Dermis microvascular lymphatic vessel endothelial cell (primary cell): Measurements from ENCODE around the gene SAMD14. TPM values are rescaled to one million over a fixed set of nuclear protein-coding genes. Genes with fewer than 3 reads are reported as not detected.

ENCODE experiments used
- DNase-seq, 2 donors: peaks; one replicate each; pipeline versions ENCODE4 v3.0.0 to v3.0.0-alpha.2; 2010; ENCODE audit warnings: low read depth in 2 of 2
- total RNA-seq: library from RNA; depleted of rRNA; stranded (reverse); fragments of >200 nt; gene quantifications from 2 replicates; pipeline ENCODE4 v1.2.1, GENCODE V29; 2014

The SAMD14 gene
- total RNA-seq, 1 donor from 2014 or later: 2.8 TPM

DNA sequence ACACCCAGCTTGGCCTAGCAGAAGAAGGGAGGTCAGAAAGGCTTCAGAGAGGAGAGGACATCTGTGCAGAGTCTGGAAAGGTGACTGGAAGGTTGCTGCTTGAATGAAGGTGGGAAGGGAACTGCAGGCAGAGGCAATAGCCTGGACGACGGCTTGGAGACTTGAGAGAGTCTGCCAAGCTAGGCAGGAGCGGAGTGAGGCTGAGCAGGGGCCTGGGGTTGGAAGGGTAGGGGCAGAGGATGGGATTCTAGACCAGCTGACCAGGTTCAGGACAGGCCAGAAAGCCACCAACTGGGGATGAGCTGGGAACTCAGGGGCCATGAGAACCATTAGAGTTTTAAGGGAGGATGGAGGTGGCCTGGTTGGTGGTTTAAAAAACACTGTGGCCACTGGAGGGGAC lies 35.5 kb upstream of the SAMD14 start:
- no peak for DNase-seq

DNA sequence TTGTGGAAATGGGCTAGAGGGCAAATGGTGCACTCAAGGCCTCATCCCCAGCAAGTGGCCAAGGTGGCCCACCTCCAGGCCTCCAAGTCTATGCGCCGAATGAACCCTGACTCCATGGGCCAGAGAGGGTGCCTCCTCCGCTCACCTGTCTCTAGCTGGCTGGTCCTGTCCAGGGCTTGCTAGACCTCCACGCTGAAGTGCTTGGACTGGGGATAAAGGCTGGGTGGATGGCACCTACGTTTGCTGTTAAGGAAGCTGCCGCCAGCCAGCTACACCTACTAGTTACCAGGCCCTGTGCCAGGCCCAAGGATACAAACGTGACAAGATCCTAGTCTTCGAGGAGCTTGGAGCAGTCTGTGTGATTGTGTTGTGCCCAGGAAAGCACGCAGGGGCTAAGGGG lies 35.1 kb upstream of the SAMD14 start:
- no peak for DNase-seq

DNA sequence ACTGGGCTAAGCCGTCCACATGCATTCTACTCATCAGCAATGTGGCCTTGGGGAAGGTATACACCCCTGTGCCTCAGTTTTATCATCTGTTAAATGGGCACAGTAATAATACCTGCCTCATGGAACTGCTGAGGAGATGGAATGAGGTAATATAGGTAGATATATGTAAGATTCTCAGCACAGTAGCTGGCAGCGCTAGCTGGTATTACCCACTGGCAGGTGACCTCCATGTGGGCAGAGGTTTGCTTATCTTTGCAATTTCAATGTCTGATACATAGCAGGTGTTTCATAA lies 34.7 kb upstream of the SAMD14 start:
- no peak for DNase-seq

DNA sequence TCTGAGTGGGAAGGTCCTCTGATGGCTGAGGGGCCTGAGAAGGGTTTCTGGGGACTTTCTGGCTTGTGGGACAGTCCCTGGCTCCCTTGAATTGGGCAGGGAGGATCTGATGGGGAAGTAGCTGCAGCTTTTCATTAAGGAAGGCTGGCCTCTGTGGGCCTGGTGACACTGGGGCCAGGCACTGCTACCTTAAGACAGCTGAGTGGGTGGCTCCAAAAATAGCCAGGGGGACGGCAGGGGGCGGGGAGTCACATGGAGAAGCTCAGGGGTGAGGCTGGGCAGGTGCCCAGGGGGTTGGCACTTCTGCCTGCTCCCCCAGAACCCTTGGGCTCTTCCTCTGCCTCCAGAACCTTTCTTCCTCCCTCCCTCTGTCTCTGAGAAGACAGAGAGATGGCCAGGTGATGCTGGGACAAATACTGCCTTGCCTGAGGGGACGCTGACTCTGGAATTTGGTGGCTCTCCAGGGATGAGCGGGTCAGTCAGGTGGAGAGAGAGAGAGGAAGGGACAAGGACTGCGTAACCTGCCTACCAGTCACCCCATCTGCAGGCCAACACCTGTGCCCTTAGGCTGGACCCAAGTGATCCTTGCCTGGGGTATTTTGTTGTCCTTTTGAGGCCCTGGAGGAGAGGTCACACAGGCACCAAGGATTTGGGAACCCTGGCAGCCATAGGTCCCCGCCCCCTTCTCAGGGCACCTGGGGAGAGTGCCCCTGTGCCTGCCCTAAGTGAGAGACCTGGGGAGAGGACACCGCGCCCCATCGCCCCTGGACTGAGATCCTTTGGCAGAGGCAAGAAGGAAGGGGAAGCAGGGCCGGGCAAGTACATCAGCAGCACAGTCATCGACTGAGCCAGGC lies 34.1 kb upstream of the SAMD14 start:
- DNase-seq: no peak

DNA sequence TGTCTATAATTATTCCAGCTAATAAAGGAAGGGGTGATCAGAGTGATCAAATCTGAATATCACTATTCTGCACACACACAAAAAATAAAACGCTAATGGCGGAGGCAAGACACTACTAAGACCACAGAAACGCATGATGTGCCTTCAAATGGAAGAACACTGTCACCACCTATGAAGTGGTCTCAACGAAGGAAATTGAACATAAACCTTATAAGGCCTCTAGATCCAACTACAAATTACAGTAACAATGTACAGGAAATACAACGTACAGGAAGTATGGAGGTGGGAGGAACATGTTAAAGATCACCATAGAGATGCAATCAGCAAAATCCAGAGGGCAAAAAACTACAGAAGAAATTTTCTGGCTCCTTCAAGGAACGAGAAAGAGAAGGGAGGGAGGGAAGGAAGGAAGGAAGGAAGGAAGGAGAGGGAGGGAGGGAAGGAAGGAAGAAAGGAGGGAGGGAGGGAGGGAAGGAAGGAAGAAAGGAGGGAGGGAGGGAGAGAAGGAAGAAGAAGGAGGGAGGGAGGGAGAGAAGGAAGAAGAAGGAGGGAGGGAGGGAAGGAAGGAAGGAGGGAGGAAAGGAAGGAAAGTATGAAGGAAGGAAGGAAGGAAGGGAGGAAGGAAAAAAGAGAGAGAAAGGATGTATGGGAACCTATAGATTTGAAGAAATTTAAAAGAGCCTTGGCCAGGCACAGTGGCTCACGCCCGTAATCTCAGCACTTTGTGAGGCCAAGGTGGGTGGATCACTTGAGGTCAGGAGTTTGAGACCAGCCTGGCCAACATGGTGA lies 32.7 kb upstream of the SAMD14 start:
- no peak for DNase-seq

DNA sequence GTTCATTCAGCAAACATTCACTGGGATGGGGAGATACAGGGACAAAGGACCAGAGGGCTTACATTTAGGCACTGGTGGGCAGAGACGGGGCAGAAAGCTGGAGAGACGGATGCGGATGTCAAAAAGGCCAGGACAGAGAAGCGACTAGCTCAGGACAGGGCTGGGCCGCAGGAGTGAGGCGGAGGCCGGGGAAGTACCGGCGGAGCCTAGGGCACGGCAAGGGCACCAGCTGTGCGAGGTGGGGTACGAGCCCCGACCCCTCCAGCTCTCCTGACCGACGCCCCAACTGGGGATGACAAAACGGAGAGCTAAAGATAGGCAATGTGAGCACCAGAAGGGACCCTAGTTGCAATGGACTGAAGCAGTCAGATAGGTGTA lies 31.9 kb upstream of the SAMD14 start:
- no peak for DNase-seq

DNA sequence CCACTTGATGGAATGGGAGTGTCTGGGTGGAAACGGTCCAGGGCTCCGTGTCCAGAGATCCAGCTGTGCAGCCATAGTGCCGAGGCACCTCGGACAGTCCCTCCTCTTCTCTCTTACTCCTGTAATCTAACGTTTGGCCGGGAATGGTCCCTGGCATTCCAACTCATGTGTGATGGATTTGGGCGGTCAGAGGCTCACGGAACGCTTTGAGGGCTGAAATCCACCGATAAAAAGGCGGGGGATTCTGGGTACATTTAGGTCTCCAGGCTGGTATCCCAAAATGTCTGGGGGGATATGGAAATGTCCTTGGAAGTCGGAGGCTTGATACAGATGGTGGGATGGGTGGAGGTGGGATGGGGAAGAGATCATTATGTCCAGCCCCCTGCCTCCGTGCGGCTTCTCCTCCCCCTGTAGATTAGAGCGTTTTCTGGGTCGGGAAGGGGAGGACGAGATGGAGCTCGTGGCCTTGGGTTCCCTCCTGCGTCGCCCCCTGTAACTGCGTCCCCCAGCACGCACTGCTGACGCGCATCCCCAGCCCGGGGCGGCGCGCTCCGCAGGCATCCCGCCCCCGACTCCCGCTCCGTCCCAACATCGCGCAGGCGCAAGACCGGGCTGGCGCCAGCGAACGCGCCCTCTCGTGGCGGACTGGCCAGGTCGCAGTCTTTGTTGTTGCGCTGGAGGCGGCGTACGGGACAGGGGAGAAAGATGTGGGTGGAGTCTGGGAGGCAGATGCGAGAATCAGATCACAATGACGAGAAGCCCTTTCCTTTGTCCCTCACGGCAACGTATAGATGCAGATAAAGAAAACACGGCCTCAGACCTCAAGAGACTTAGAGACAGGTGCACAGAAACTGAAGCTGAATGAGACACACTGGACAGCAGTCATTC lies 31.3 kb upstream of the SAMD14 start:
- peak; percentile 77 to 91 for DNase-seq

DNA sequence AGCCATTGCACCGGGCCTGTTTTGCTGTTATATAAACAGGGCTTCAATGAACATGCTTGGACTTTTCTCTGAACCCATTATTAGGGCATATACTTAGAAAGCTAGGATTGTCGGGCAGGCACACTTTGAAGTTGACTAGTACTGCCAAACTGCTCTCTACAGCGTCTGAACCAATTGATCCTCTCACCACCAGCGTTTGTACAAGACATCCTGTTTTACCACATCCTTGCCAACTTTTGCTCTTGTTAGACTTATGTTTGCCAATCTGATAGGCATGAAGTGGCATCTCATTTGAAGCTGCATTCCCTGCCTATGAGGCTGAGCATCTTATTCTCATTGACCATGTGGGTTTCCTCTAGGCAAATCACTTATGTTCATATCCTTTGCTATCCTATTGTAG lies 27.9 kb upstream of the SAMD14 start:
- DNase-seq: no peak

DNA sequence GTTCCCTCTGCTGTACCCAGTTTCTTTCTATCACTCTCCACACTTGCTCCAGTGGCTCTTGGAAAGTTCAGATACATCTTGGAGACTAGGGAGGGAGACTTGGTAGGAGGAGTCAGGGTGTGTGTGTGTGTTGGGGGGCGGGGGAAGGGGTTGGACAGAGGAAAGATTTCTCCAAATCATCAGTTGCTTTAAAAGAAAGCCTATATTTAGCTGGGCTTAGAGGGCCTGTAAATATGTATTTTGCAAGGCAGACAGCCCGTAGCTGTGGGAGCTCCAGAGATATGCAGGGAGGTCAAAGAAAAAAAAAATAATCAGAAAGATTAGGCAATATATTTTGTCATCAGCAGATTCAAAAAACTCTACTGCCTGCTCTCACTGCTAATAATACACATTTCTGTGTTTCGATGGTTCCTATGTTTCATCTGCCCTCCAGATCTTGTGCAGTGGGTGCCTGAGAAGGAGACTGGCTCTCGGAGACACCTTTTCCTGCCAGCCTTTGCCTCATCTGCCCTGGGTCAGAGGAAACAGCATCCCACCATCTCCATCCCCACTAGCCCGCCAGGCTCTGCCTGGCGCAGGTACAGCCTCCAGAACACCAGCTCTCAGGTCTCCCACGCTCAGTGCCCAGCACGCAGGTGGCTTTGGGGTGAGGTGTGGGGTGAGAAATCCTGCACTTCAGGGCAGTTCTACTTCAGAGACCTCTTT lies 25.3 kb upstream of the SAMD14 start:
- no peak for DNase-seq

DNA sequence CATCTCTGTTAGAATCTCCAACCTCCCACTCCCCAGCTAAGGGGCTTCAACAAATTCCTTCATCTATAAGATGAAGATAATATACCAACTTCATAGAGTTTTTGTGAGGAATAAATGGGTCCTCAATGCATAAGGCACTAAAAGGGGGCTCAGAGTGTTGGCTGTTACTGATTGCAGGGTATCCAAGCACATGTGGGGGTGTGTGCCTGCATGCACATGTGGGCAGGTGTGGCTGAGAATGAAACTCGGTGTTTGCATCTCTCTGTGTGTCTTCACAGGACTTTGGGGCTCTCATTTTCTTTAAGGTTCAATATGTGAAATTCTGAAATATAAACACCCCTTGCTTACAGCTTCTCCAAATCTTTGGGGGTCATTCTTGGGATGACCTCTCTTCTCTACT lies 24.6 kb upstream of the SAMD14 start:
- no peak for DNase-seq

DNA sequence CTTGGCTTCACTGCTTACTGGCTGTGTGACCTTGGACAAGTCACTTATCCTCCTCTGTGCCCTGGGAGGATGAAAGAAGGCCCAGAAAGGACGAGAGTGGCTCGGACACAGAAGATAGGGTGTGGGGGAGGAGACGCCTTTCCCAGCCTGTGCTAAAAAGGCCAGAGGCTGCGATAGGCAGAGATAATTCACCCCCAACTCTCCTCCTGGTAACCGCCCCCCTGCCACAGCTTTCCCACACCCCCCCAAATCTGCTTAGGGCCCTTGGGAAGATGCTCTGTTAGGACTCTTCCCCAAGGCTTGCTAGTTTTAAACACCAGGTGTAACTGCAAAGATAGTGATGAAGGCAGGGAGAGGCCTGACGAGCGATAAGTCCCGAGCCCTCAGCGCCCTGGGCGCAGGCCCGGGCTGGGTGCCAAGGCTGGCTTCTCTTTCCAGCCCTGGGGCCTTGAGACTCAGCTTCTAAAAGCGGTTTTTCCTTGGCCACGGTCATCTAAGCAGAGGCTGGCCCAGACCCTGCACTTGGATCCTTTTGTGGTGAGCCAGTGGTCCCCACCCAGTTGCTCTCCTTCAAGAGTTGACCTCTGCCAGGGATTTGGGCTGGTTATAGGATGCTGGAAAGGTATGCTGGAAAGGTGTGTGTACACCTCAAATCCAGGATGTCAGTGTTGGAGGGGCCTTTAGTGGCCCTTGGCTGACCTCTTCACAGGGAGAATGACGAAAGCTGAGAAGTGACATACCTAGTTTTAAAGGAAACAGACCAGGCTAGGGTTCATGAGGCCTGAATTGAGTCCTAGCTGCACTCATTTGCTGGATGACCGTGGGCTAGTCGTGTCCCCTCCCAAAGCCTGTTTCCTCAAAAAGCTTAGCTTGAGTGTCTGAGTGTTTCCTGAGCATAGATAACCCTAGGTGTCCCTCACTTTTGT lies 24.0 kb upstream of the SAMD14 start:
- DNase-seq: no peak

DNA sequence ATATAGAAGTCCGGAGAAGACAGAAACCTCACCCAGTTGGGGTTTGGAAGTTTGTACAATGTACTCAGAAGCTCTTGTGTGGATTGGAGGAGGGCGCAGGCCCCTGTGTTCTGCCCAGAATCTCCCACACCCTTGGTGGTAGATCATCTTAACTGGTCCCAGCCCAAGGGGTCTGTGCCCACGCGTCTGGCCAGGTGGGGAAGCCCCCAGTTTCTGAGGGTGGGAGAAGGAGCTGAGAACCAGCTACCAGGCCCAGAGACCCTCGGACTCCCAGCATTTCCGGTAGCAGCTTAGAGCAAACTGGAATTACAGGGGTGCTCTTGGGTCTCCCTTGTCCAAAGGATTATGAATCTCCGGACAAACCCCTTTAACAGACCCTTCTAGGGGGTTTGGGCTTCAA lies 22.8 kb upstream of the SAMD14 start:
- no peak for DNase-seq

DNA sequence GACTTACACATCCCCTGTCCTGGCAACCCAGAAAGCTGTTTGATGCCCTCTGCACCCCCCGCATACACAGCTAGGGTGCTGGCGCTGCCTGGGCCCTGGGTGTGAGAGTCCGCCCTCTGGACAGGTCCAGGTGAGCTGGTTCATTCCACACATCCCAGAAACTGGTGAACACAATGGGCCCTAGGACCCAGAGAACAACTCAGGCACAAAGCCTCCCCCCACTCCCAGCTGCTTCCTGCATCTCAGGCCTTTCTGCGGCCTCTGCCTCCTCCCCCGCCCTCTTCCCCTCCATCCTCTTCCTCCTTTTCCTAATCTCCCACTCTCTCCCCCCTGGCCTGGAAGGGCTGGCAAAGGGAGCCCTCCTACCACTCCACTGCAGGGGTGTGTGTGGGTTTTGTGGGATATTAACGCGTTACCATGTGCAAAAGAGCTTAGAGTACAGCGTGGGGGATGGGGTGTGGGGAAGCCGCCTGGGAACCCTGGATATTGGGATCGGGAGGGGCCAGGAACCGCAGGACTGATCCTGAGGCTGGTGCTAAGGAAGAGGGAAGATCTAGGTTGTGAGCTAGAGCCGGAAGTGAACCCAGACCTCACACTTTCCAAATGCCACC lies 22.1 kb upstream of the SAMD14 start:
- DNase-seq: peak; percentile 73 to 89

DNA sequence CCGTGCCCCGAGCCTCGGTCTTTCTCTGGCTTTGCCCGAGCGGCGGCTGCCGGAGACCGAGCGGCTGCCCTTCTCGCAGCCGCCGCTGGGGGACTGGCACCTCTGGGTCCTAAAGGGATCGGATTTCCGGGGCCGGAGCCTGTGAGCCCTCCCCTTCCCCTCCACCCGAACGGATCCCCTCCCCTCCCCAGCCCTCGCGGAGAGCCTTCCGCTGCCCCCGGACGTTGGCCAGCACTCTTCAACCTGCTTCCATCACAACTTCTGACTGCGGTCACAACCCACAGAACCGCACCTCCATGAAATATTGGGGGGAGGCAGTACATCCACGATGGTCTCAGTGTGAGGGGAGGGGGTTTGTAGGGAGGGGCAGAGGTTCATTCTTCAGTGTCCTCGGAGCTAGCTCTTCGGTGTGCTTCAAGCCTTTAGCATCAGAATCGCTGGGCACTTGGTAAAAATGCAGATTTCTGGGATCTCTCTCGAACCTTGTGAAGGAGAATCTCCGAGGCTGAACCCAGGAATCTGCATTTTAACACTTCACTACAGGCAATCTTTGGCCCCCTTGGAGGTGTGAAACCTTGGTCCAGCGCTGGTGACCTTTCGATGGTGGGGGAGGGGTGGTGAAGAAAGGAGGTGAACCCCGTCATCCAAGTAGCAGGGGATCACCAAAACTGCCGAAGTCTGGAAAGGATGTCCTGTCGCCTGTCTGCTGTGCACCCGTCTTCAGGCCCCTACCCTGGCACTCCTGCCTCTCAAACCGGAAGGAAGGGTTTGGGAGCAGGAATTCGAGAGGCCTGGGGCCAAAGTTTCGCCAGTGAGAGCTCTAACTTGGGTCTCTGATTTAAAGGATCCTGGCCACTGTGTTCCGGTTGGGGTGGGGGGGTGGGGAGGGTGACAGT lies 21.3 kb upstream of the SAMD14 start:
- peak; percentile 76 to 90 for DNase-seq

DNA sequence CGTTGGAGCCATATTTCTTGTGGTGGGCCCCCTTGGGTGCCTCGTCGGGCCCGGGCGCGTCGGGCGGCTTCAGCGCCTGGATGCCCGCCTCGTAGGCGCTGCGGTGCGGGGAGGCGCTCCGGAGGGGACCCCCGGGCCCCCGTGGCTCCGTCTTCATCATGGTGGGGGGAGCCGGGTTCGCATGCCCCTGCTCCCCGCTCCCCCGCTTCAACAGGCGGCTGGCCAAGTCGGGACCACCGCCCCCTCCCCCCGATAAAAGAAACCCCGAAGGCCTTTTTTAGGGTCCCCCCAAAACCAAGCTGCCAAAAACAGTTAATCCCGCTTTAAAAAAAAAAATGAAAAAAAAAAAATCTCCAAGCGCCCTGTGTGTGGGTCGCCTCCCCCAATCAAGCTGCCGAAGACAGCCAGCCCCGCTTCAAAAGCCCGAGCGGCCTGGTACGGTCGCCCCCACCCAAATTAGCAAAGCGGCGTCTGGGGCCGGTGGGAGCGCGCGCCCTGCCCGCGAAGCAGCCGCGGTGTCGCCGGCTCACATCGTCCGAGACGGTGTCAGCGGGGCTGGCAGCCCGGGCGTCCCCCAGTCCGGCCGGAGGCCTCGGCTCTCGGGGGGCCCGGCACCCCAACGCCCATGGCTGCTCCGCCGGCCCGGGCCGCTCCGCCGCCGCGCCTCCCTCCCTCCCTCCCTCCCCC lies 20.5 kb upstream of the SAMD14 start, which contains the start of gene PPP1R9B:
Gene PPP1R9B (minus strand): TSS at position 324 of the 687 bp plus-strand sequence. CDS start 164 bp downstream, at position 160.
- no peak for DNase-seq

DNA sequence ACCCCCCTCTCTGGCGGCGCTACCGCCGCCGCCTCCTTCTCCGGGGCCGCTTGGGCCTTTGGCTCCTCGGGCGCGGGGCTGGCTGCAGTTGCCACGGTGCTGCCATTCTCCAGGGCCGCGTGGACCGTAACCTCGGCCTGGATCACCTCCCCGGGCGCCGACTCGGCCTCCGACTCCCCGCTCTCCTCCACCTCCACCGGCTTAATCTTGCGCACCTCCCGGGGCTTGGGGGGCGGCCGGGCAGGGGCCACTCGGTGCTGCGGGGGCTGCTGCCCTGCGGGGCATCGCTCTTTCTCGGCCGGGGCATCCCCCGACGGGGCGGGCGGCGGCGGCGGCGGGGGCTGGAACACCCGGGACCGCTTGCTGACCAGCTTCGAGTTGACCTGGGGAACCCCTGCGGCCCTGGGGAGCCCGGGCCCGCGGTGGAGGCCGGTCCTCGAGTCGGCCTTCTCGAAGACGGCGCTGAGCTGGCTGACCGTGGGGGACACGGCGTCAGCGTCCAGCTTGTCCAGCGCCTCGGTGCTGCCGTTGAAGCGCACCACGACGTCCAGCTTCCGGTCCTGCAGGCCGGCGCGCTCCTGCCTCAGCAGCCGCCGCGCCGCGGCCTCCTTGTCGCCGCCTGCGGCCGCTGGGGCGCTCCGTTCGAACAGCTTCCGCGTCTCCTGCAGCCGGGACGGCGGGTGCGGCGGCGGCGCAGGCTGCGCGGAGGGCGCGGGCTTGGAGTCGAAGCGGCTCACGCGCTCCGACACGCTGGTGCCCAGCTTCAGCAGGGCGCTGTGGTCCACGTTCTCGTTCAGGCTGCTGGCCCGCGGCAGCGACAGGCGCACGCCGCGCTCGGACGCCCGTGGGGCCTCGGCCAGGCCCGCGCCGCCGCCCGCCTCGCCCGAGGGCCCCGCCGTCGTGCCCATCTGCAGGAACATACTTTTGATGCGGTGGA lies 19.7 kb upstream of the SAMD14 start:
- DNase-seq: peak in 1 of 2 donors; percentile 77

DNA sequence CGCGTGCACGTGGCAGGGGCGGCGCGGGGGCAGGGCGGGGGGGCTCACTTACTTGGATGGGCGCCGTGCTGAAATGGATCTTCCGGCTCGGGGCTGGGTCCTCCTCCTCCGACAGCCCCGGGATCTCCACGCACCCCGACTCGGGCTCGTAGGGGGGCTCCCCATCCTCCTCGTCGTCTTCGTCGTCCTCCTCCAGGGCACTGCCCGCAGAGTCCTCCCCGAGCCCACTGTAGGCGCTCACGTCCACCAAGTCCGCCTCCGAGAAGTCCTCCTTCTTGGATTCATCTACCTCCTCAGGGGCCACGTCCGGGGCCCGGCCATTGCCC lies 19.1 kb upstream of the SAMD14 start:
- no peak for DNase-seq
